Fibroblast of mammary gland (primary cell): ENCODE measurements around the gene KRTAP25-1.

Experiments used
- DNase-seq: peaks from one replicate; pipeline ENCODE4 v3.0.0-alpha.2; 2010; ENCODE audit warnings: low read depth
- H3K4me3 ChIP-seq: 2 replicates; pipeline ENCODE4 v1.5.1; 2011; ENCODE audit warnings: low read depth, mild to moderate bottlenecking, low read length, moderate library complexity; ENCODE audit not compliant: control insufficient read depth
- CTCF ChIP-seq: conservative IDR thresholded peaks from 2 replicates; pipeline ENCODE4 v1.5.1; 2011; ENCODE audit warnings: low read depth, low read length, inconsistent platforms; ENCODE audit not compliant: control insufficient read depth, insufficient read depth

The KRTAP25-1 gene

DNA sequence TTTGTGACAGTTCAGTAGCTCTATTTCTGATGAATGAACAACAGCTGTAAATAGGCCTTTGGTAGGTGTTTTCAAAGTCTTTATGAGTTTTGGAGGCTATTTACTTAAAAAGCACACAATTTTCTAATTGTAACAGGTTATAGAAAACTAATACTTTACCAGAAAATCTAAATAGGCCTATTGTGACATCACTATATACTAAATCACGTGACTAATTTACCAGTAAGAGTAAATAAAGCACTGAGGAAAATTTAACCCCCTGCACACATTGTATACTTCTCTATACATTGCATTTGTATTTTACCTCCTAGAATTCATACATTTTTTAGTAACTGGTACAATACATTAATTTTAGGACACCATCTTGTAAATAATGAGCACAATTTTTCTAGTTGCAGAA, 15.8 kb upstream of the KRTAP25-1 start:
- H3K4me3 ChIP-seq, result no peak overlapping the region
- no peak for DNase-seq

DNA sequence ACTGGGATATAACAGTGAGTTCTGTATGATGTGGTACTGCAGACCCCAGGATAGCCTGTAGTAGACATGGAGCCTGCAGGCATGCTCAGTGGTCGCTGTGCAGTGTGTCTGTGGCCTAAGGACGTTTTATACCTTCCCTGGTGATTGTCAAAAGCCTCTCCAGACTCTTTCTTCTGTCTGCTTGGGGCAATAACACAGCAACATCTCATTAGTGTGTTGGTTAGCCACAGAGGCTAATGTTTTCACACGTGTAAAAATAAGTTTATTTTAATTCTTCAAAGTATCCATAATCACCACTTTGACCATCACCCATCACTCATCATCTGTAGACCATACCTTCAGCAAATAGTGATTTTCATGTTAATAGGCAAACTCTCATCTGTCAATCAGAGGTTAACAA, 6.5 kb downstream of the KRTAP25-1 start, which contains the start of gene KRTAP24-1:
Gene KRTAP24-1, minus strand, starts transcription at position 101 of the 400 bp plus-strand sequence. Its CDS starts 18 bp downstream, at position 83.
- DNase-seq, result no peak
- no peak within 1 kb of the TSS for H3K4me3 ChIP-seq
- TF ChIP-seq CTCF, result no peak

More for the DNA sequence above, 15.8 kb upstream of the KRTAP25-1 start:
- no peak for TF ChIP-seq CTCF

GRCh38 chr21:30271611-30272010, 17.7 kb downstream of the KRTAP25-1 start:
- TF ChIP-seq CTCF, result no peak
- no peak for DNase-seq
- no peak overlapping the region for H3K4me3 ChIP-seq

- no peak for DNase-seq
- no peak for TF ChIP-seq CTCF
- H3K4me3 ChIP-seq, result no peak overlapping the region
These were observed 18.2 kb downstream of the KRTAP25-1 start for GRCh38 chr21:30271156-30271555.

DNA sequence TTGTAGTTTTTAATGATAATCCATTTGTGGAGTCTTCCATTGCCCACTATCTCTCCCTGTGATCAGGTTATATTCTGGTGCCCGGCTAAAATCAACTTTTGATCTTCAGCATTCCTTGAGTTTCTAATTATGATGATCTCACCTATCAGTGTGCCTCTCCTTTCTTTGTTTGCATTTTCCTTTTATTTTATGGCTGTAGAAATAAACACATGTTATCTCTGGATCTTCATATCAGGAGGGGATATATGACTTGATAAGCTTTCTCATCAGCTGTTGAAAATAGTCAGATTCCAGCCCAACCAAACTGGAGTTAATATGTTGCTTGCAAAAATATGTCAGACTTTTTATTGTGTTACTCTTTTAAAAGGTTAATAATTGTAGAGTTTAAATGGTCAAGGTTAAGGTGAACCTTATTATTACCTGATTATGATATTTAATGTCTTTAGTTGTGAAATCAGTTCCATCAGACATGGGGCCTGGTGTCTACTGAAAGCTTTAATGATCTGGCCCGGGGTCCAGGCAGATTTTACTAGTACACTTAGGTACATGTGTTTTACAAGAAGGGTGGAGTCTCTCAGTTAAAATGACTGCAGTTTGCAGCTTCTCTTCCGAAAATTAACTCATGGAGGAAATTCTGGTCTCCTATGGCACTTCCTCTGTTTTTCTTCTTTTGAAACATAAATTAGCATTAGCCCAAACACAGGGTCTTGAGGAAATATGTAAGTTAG, 19.3 kb downstream of the KRTAP25-1 start:
- no peak overlapping the region for H3K4me3 ChIP-seq
- no peak for TF ChIP-seq CTCF
- no peak for DNase-seq

DNA sequence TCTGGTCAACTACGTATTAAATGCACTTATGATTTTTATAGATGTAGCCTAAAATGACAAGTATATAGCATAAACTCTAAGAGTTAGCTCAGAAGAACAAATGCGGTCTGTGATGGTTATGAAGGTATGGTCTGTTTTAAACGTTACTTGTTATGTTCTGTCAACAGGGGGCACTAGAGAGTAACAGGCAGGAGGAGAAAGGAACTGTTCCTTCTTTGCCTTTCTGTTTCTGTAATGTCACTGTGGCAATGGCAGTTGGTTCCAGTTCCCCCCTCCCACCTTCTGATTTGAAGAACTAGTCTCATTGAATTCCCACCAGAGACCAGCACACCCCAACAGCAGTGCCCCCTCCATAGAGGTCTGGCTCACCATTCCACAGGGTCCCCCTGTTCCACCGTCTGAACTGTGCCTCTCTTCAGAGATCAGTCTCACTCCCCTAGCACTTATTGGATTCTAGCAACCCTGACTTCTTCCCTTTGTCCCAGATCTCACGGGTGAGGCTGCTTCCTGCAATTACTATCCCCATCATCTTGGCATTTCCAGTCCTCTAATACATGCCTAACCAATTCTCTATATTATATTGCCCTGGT, 20.6 kb downstream of the KRTAP25-1 start:
- peak; percentile 11 for DNase-seq
- peak; percentile 40 for TF ChIP-seq CTCF
- H3K4me3 ChIP-seq, result no peak overlapping the region
